Endothelial cell of hepatic sinusoid (primary cell): ENCODE data around the gene KNSTRN.

ENCODE experiments used
- in situ Hi-C: cut with HindIII; loops from 2 replicates; pipeline ENCODE4 v1.10.0; 2017; ENCODE audit warnings: low sequenced_read_pairs

The KNSTRN gene

DNA sequence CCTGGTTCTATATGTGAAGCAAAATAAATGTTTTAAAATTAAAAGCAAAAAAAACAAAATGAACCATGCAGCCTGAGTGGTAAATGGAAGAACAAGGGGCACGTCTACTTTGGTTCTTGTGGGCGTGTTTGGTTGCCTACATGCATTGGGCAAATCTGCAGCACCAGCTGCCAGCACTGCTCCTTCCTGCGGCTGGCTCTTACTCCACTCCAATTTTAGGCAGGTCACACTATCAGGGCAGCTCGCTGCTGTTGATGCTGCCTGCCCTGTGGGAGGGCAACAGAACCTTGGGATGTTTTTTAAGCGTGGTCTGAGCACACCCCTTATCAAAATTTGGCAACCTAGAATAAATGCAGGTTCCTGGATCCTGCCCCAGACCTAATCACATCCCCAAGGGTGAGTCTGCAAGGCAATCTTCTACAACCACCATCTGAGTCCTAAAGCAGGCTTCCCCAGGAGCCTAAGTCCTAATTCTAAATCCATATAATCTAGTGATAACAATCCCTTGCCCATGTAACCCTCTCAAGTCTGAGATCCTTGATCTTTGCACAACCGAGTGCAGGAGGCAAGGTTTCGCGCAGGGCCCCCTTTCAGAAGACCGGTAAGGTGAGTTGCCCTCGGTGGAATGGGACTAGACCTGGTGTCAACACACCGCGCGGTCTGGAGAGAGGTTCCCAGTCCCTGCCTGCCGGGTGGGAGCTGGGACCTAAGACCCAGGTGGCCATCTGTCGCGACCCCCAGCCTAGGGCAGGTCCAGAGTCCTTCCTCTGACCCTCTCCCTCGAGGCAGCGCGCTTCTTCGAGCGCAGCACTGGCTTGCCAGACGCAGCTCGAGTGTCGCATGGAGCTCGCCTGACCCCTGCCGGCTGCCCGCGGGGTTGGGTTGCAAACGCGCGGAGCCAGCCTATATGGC lies 39.0 kb downstream of the KNSTRN start:
- in situ Hi-C loops, result loop anchor here (5.0 to 25.0 kb wide), 4 partner anchors 34 to 209 kb away; partner anchors contain the start of gene DISP2

DNA sequence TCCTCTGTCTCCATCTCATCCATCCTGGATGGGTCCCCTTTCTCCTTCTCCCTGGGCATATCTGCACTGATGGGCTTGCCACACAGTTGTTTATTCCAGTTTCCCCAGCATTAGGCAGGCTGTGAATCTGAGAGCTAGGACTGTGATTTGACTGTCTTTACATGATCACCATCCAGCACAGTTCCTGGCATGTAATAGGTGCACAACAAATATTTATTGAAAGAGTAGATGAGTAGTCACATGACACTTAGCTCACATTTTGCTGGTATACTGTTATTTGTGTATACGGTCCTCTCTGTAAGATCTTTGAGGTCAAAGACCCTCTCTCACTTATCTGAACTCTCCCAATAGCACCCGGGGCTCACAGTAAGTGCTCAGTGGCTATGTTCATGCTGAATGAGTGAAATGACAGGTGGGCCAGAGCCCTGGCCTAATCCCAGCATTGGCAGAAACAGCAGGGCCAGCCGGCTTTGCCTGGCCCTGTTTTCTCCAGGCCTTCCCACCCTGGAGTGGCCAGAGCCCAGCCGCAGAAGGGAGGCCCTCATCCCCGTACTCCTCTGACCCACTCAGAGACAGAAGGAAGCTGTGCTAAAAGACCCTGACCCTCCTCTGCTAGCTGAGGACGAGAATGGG lies 42.1 kb downstream of the KNSTRN start:
- in situ Hi-C loops, result loop anchor here (5.0 to 25.0 kb wide), 4 partner anchors 37 to 212 kb away; partner anchors contain the start of gene DISP2

DNA sequence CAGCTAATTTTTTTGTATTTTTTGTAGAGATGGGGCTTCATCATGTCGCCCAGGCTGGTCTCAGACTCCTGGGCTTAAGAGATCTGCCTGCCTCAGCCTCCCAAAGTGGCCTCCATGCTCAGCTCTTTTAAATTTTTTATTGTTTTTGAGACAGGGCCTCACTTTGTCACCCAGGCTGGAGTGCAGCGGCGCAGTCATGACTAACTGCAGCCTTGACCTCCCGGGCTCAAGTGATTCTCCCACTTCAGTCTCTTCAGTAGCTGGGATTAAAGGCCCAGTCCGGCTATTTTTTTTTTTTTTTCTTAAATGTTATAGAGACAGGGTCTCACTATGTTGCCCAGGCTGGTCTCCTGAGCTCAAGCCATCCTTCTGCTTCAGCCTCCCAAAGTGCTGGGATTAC lies 43.2 kb downstream of the KNSTRN start:
- in situ Hi-C loops, result no loop called here

DNA sequence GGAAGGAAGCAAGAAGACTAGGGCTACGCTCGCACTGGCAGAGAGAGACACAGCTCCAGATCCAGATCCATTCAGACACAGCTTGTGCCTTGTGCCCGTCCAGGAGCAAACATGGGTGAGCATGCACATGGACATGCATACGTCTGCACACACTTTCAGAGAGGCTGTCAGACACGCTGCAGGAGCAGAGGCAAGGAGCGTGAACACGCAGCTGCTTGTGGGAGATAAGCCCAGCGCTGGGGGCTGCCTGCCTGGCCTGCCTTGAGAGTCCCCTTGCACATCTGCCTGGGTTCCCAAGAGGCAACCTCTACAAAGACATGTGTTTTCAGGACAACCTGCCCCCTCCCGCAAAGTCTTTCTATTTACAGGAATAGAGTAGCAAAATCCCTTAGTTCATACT lies 44.7 kb downstream of the KNSTRN start:
- in situ Hi-C loops, result no loop called here

DNA sequence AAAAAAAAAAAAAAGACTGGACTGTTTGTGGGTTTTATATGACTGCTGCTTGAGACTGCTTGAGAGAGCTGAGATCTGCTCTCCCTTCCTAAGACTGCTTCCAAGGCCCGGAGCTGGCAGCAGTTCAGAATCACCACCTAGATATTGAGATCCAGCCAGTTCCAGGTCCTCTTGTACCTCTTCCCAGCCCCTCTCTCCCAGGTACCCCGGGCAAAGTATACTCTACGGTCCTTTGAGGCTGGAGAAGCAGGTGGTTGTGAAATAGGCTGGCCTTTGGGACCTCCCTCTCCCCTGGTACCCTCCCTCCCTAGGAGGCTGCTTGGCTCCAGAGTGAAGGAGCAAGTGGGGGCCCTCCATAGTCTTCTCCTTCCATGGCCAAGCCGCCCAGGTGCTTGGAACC lies 45.7 kb downstream of the KNSTRN start:
- in situ Hi-C loops, result no loop called here

DNA sequence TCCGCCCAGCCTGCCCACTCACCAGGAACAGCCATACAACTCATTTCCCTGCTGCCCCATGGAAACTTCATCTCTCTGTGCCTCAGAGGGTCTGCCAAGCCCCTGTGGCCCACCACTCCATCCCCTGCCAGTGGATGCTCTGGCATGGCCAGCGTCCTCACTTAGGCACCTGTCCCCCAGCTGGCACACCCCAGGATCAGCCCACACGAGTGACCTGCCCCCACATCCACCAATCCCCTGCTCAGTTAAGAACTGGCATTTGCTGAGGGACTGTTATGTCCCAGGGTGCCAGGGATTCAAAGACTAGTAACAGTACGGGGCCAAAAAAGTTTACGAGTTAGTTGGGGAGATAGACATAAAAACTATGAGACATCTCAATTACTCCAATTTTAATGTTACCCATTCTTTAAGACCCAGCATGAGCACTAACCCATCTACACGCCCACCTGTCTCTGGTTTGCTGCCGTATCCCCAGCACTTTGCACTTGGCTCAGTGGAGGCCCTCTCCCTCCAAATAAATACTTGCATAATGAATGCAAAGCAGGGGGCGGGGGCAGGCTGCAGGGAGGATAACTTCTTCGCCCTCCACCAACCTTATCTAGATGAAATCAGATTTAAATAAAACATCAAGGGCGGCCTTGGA lies 46.7 kb downstream of the KNSTRN start:
- in situ Hi-C loops, result no loop called here

DNA sequence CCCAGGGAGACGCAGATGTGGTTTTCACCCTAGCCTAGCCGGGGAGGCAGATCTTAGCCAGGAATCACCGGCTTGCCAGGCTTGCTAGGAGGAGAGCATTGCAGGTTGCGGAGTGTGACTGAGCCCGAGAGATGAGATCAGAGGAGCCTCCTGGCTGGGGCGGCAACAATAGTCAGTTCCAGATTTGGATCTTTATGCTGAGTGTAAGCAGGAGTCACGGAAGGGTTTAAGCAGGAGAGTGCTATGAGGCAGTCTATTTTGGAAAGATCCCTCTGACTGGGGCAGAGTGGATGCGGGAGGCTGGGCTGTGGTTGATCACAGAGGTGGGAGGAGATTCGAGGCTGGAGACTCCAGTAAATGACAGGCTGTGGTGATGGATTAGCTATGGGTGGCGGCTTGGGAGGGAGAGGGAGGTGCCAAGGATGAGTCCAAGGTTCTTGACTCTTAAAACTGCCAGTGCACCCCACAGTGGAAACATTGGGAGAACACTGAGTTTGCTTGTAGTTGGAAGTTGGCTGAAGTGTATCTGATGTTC lies 47.8 kb downstream of the KNSTRN start:
- in situ Hi-C loops, result no loop called here

DNA sequence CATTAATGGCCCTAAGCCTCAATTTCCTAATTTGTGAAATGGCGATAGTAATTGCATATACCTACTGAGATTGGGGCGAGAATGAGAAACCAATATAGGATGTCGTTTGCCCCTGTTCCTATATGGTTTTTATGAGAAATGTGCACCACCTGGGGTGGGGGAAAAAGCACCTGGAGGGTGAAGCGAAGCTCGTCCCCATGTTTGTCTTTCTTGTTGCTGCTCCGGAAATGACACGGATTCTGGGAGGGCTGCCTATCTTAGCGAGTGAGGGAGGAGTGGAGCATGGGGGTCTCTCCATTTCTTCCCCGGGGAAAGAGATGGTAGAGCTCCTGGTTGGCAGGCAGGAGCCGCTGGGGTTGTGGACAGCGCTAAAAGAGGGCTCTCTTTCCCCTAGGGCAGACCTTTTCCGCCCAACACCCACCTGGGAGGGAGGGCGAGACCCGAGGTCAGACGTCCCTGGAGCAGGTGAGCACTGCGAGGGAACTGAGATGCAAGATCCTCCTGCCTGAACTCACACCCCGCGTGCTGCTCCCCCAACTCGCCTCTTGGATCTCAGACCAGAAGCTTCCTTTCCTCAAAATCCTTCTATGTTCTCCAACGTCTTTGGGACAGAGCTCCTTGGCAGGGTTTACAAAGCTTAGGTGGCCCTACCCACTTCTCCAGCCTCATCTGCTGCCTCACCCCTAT lies 52.6 kb downstream of the KNSTRN start:
- in situ Hi-C loops, result no loop called here

DNA sequence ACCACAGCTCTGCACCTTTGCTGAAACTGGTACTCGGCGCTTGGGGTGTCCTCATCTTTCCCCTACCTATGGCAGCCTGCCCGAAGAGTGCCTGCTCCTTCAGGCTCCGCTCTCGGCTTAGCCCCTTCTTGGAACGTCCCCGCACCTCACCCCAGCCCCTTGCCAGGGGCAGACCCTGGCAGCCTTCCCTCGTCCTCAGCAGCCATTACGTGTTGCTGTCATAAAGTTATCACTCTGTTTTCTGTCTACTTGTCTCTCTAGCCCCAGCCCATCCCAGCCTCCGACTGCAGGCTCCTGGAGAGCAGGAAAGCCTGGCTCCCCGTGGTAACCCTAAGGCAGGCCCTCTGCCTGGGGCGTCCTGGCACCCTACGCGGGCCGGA lies 53.2 kb downstream of the KNSTRN start:
- in situ Hi-C loops, result no loop called here

DNA sequence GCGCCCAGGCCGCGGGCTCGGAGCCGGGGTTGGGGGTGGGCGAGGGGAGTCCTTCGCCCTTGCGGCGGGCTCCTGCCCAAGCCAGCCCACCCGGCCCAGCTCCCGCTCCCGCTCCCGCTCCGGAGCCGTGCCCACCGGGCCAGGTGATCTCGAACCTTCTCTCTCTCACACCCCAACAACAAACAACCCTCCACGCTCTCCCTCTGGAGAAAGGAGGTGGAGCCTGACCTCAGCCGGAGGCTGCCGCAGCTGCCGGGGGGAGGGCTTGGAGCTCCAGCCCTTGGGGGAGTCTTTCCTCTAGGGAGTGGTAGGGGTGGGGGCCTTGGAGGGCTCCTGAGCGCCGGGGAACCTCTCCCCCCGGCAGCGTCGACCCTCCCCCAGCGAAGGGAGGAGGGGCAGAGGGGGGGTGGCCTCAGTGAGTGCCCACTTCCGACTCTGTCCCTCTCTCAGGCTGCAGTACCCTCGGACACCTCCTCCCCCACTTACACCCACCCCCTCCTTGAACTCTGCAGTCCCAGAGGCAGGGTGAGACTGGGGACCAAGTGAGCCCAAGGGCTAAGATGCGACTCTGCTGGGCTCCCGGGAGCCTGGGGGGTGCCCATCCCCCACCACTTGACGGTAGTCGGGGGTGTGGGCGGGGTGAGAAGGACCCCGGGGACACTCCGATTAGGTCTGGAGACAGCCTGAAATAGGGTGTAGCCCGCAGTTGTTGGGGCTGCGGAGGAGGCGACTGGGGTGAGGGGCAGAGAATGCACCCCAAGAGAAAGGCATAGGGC lies 53.8 kb downstream of the KNSTRN start:
- in situ Hi-C loops, result no loop called here

DNA sequence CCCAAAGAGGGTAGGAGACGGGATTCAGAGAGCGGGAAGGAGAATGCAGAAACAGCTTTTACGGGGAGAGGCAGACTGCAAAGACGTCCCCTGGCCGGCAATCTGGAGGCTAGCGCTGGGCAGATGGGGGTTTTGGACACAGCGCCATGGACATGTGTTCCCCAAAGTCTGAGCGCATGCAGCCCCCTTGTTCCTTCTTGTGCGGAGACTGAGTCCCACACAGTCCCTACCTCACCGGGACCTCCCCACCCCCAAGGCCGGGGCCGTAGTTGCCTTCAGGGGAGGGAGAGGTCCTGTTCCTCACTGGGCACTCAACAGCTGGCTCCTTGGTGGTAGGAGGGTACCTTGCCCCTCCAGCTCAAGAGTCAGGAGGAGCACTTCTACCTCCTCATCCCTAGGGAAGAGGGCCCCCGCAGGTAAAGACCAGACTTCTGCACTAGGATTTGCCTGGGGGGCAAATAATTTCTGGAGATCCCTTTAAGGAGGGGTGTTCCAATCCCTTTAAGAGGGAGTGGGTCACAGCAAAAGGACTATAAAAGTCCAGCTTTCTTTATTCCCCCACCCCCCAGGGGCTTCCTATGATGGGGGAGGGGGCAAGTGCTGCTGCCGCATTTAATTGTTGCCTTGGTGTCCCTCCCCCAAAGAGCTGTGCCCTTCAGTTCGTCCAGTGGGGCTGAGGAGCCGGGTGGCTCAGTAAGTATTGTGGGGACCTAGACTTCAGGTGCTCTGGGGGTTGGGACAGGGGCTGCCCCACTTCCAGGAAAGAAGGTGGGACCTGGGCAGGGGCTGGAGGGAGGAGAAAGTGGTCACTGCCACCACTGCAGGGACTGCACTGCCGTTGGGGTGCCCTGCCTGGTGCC lies 54.6 kb downstream of the KNSTRN start:
- in situ Hi-C loops, result no loop called here

DNA sequence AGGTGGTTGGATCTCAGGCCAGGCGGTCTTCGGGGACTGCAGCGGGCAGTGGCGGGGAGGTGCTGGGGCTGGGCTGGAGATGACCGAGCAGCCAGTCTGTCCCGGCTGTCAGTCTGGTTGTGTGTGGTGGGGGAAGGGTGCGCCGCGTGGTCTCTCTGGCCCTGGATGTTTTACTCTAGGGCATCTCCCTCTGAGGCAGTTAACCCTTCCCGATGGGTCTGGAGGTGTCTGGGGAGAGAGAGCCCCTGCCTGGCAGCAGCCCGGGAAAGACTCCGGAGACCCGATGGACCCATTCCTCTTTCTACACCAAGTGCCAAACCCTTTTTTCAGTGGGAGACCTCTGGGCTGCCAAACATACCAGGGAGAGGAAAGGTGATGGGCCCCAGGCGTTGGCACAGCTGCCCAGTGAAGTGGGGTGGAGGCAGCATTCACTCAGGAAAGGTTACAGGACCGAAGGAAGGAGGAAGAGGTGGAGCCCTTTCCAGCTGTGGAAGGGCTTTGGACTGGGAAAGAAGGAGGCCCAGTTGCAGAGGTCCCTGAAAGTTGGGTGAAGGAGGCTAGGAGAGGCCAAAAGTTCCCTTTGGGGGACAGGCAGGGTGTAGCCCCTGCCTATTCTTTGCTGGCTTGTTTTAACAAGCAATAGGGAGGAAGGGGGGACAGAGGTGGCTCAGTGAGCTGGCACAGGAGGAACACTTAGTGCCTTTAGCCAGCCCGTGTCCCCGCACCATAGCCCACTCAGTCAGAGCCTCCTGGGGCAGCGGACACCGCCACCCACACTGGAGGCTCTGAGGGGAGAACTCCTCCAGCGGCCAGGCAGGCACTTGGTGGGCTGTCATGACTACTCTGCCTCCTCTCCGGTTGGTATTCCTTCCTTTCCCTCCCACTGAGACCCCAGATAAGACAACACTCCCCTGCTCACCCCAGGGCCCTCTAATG lies 55.5 kb downstream of the KNSTRN start:
- in situ Hi-C loops, result no loop called here

DNA sequence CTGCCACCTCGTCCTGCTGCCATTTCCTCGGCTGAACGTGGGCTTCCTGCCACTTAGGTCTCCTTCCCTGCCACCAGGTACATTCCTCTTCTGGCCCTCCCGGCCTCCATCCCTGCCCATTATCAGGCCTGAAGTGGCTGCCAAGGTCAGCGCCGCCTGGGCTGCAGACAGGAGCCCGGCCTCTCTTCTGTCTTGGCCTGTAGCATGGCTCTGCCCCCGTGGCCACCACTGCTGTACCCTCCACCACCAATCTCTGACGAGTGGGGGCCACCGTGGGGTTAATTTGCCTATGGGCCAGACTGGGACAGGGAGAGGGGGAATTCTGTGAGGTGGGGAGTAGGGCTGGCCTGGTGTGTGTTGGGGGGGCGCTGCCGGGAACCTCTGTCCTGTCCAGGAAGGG lies 56.2 kb downstream of the KNSTRN start:
- in situ Hi-C loops, result no loop called here

DNA sequence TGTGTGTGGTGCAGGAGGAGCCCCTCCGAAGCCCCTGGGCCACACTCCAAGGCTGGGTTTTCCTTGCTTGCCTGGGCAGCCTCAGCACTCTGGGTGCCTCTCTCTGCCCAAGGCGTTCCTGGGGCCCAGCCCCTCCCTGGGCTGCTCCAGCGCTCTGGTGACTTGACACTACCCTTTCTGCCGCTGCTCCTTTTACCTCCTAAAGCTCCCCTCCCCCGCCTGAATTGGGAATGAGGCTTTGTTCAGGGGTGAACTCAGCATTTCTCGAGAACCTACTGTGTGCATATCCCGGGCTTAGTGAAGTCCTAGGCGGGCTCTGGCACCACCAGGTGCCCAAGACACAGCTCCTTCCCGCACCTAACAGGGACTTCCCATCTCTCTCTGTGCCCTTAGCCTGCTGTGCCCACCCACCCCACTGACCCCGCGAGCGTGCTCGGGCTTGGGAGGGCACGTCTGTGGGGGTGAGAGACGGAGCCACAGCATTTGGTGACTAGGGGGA lies 57.0 kb downstream of the KNSTRN start:
- in situ Hi-C loops, result no loop called here

DNA sequence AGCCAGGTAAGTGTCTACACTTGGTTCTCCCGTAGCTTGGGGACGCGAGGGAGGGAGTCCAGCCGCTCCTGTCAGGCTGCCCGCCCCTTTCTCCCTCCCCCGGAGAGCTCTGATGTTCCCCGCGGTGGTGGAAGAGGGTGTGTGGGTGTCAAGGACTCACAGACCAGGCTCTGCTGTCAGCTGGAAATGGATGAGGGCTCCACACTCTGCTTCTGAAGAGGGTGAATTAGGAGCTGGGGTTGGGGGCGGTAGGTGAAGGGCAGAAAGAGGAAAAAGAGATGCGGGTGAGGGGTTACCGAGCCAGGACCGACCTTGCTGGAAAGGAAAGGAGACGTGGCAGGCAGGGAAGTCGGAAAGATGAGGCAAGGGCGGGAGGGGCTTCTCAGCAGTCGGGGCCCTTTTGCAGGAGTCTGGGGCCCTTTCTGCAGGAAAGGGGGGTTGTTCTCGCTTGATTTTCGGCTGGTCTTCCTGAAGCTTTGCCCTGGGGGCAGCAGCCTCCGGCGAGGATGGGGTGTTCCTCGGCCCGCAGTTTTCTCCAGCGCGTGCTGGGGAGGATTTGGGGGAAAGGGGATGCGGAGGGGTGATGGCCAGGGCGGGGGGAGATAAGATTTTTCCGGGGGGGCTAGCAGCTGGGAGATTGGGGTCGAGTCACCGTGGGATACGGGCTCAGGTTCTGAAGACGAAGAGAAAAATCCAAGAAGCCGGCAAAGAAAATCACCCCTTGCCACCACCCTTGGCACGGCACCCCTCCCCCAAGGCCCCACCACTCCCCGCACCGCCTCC lies 57.6 kb downstream of the KNSTRN start:
- in situ Hi-C loops, result loop anchor here (5.0 kb wide), 2 partner anchors 43 to 62 kb away; no protein-coding TSS in a partner anchor

DNA sequence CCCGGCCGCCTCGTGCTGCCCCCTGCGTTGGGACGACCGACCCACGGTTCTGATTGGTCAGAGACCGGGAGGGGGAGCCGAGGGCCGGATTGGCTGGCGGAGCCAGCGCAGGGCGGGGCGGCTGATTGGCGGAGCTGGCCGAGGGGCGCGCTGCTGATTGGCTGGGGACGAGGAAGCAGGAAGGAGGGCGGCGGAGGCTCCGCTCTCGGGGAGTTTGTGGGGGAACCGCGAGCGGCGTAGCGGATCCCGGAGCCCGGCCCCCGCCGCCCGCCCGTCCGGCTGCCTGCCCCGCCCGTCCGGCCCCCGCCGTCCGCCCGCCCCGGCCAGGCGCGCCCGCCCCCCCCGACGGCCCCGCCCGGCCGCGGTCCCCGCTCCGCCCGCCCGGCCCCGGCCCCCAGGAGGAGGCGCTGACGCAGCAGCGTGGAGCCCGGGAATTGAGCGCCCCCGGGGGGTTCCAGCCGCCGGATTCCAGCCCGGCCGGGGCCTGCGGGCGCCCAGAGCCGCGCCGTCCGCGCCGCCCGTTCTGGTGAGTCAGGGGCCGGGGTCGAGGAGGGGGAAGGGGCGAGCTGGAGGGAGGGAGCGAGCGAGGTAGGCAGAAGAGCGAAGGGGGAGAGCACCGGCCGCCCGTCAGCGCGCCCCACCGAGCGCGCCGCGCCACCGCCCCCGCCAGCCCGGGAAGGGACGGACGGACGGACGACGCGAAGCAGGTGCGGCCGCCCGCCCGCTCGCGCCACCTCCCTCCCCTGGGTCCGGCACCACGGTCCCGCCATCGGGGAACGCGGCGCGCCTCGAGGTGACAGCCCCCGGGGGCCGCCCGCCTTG lies 58.4 kb downstream of the KNSTRN start, which contains the start of gene BAHD1:
BAHD1 (plus strand) TSS at position 211 of the 822 bp plus-strand sequence. CDS start 17,512 bp downstream, outside the sequence.
- in situ Hi-C loops, result loop anchor here (5.0 kb wide), 2 partner anchors 44 to 61 kb away; no protein-coding TSS in a partner anchor
